Fibroblast of skin of right biceps (primary cell): ENCODE results near the gene SLC12A2.

Experiments used
- DNase-seq: peaks from one replicate; pipeline ENCODE4 v3.0.0-alpha.2; 2013

Gene SLC12A2

GRCh38 chr5:128097781-128098180, 14.2 kb downstream of the SLC12A2 start:
- DNase-seq: no peak

- no peak for DNase-seq
Observed at GRCh38 chr5:128099944-128100343, 16.4 kb downstream of the SLC12A2 start.

GRCh38 chr5:128100860-128101557, 17.4 kb downstream of the SLC12A2 start:
- no peak for DNase-seq

- DNase-seq: peak; percentile 53
Observed at GRCh38 chr5:128101676-128102075, 18.1 kb downstream of the SLC12A2 start.

- no peak for DNase-seq
Observed at GRCh38 chr5:128105203-128105602, 21.6 kb downstream of the SLC12A2 start.

GRCh38 chr5:128109138-128109537, 25.6 kb downstream of the SLC12A2 start:
- no peak for DNase-seq

- DNase-seq: no peak
Observed at GRCh38 chr5:128109766-128110165, 26.2 kb downstream of the SLC12A2 start.

- DNase-seq: peak; percentile 79
Observed at GRCh38 chr5:128111818-128112448, 28.4 kb downstream of the SLC12A2 start.

GRCh38 chr5:128116445-128116844, 32.9 kb downstream of the SLC12A2 start:
- no peak for DNase-seq

GRCh38 chr5:128118214-128118613, 34.6 kb downstream of the SLC12A2 start:
- DNase-seq: no peak

GRCh38 chr5:128121651-128122050, 38.1 kb downstream of the SLC12A2 start:
- no peak for DNase-seq

- DNase-seq: no peak
Observed at GRCh38 chr5:128123936-128124335, 40.4 kb downstream of the SLC12A2 start.

GRCh38 chr5:128126241-128126640, 42.7 kb downstream of the SLC12A2 start:
- no peak for DNase-seq

GRCh38 chr5:128132499-128132898, 48.9 kb downstream of the SLC12A2 start:
- DNase-seq: no peak

- peak; percentile 30 for DNase-seq
Observed at GRCh38 chr5:128135286-128135685, 51.7 kb downstream of the SLC12A2 start.

- DNase-seq: no peak
Observed at GRCh38 chr5:128143911-128144310, 60.3 kb downstream of the SLC12A2 start.

GRCh38 chr5:128144491-128144890, 60.9 kb downstream of the SLC12A2 start:
- DNase-seq: peak; percentile 19

GRCh38 chr5:128146671-128147070, 63.1 kb downstream of the SLC12A2 start:
- DNase-seq: no peak

GRCh38 chr5:128154943-128155342, 71.4 kb downstream of the SLC12A2 start:
- DNase-seq: peak; percentile 53

GRCh38 chr5:128155776-128156175, 72.2 kb downstream of the SLC12A2 start:
- no peak for DNase-seq

GRCh38 chr5:128156521-128156920, 73.0 kb downstream of the SLC12A2 start:
- DNase-seq: no peak

GRCh38 chr5:128158342-128158741, 74.8 kb downstream of the SLC12A2 start:
- DNase-seq: no peak

- peak; percentile 22 for DNase-seq
Observed at GRCh38 chr5:128163991-128164390, 80.4 kb downstream of the SLC12A2 start.

- no peak for DNase-seq
Observed at GRCh38 chr5:128169401-128170017, 85.9 kb downstream of the SLC12A2 start.
